ENCODE data around the gene MT1M. TPM values are rescaled to one million over a fixed set of nuclear protein-coding genes. Genes with fewer than 3 reads are reported as not detected.
"Not testable (repeated sequence)": the region's sequence is repeated elsewhere in the genome, so short reads cannot be mapped to it uniquely, and the experiment has no call there.

MT1M gene
- not detected for total RNA-seq (ENCODE audit: unreplicated experiment)
- long read RNA-seq, result 0 reads

GRCh38 chr16:56632156-56632847 lies at the start of gene MT1M:
TSS of gene MT1M (plus strand) at chr16:56632659. CDS start at chr16:56632732, 73 bp downstream.
- Mint-ChIP-seq H3K27ac (ENCODE audit: unreplicated experiment) (no peak within 1 kb of the TSS), H3K9me3 (ENCODE audit: unreplicated experiment) (no peaks in the 10 kb centered on the region), H3K27me3 (ENCODE audit: unreplicated experiment) (peaks cover 39% of the 10 kb centered on the region), H3K4me3 (ENCODE audit: unreplicated experiment) (peak within 1 kb of the TSS; percentile 63), H3K36me3 (ENCODE audit: low read depth, unreplicated experiment) (no peaks in the 10 kb centered on the region), H3K4me1 (ENCODE audit: unreplicated experiment) (peaks cover 7% of the 10 kb centered on the region)
- no peak for TF ChIP-seq CTCF (IDR thresholded peaks at IDR 0.05; ENCODE audit: unreplicated experiment)
- DNase-seq (ENCODE audit: low spot score), result no peak

- not testable (repeated sequence) for H3K9me3 Mint-ChIP-seq (ENCODE audit: unreplicated experiment); H3K27ac Mint-ChIP-seq (ENCODE audit: unreplicated experiment); H3K36me3 Mint-ChIP-seq (ENCODE audit: low read depth, unreplicated experiment); DNase-seq (ENCODE audit: low spot score); H3K4me3 Mint-ChIP-seq (ENCODE audit: unreplicated experiment); H3K4me1 Mint-ChIP-seq (ENCODE audit: unreplicated experiment)
- peaks cover 12% of the 10 kb centered on the region for H3K27me3 Mint-ChIP-seq (ENCODE audit: unreplicated experiment)
Observed at GRCh38 chr16:56582911-56583310, 49.5 kb upstream of the MT1M start.

GRCh38 chr16:56583351-56584168 lies 48.9 kb upstream of the MT1M start:
- Mint-ChIP-seq H3K4me3 (ENCODE audit: unreplicated experiment) (no peak overlapping the region), H3K27me3 (ENCODE audit: unreplicated experiment) (peaks cover 17% of the 10 kb centered on the region)

GRCh38 chr16:56584276-56584675 lies 48.2 kb upstream of the MT1M start:
- peaks cover 21% of the 10 kb centered on the region for H3K27me3 Mint-ChIP-seq (ENCODE audit: unreplicated experiment)
- H3K27ac Mint-ChIP-seq (ENCODE audit: unreplicated experiment), result no peak overlapping the region
- TF ChIP-seq CTCF (IDR thresholded peaks at IDR 0.05; ENCODE audit: unreplicated experiment), result no peak
- no peak for DNase-seq (ENCODE audit: low spot score)
- no peak overlapping the region for H3K4me3 Mint-ChIP-seq (ENCODE audit: unreplicated experiment)
- H3K9me3 Mint-ChIP-seq (ENCODE audit: unreplicated experiment), result no peaks in the 10 kb centered on the region
- H3K4me1 Mint-ChIP-seq (ENCODE audit: unreplicated experiment), result peaks cover 4% of the 10 kb centered on the region
- H3K36me3 Mint-ChIP-seq (ENCODE audit: low read depth, unreplicated experiment), result no peaks in the 10 kb centered on the region

More at GRCh38 chr16:56583351-56584168, 48.9 kb upstream of the MT1M start:
- H3K9me3 Mint-ChIP-seq (ENCODE audit: unreplicated experiment), result no peaks in the 10 kb centered on the region
- H3K4me1 Mint-ChIP-seq (ENCODE audit: unreplicated experiment), result no peaks in the 10 kb centered on the region
- H3K36me3 Mint-ChIP-seq (ENCODE audit: low read depth, unreplicated experiment), result no peaks in the 10 kb centered on the region
- no peak for DNase-seq (ENCODE audit: low spot score)
- TF ChIP-seq CTCF (IDR thresholded peaks at IDR 0.05; ENCODE audit: unreplicated experiment), result no peak
- no peak overlapping the region for H3K27ac Mint-ChIP-seq (ENCODE audit: unreplicated experiment)

- TF ChIP-seq CTCF (IDR thresholded peaks at IDR 0.05; ENCODE audit: unreplicated experiment), result no peak
- no peaks in the 10 kb centered on the region for H3K36me3 Mint-ChIP-seq (ENCODE audit: low read depth, unreplicated experiment)
- no peaks in the 10 kb centered on the region for H3K9me3 Mint-ChIP-seq (ENCODE audit: unreplicated experiment)
- H3K27me3 Mint-ChIP-seq (ENCODE audit: unreplicated experiment), result peaks cover 27% of the 10 kb centered on the region
- H3K4me3 Mint-ChIP-seq (ENCODE audit: unreplicated experiment), result peak overlapping the region; percentile 78
- no peak for DNase-seq (ENCODE audit: low spot score)
- peaks cover 13% of the 10 kb centered on the region for H3K4me1 Mint-ChIP-seq (ENCODE audit: unreplicated experiment)
- H3K27ac Mint-ChIP-seq (ENCODE audit: unreplicated experiment), result no peak overlapping the region
Observed at GRCh38 chr16:56588781-56589140, 43.7 kb upstream of the MT1M start.

Data from endothelial cell (in vitro differentiated cells).